Astrocyte (in vitro differentiated cells and primary cell): ENCODE data around the gene PRSS8.

ENCODE experiments used
- CTCF ChIP-seq: IDR thresholded peaks from 2 replicates; pipeline ENCODE4 v1.5.1; 2011; ENCODE audit warnings: low read depth, mild to moderate bottlenecking, inconsistent platforms, low read length, moderate library complexity; ENCODE audit not compliant: insufficient read depth
- EZH2 ChIP-seq: IDR thresholded peaks from 2 replicates; pipeline ENCODE4 v1.6.1; 2012; ENCODE audit warnings: mild to moderate bottlenecking, low read length, inconsistent platforms; ENCODE audit not compliant: insufficient read depth

DNA sequence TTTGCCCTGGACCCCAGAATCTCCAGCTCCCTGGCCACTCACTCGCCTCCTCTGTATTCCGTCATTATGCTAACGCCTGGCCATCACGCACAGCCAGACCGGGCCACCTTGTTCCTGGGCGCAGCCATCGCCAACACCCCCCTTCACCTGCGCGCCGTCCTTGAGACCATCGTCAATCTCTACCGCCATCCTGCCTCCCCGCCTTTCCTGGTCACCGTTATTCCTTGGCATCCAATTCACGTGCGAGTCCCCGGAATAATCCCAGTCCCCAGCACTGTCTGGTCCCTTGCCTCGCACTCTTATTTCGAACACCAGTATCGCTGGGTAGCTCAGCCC is 41.5 kb downstream of the PRSS8 start:
- no peak for TF ChIP-seq CTCF
- TF ChIP-seq EZH2: no peak
